Loucy (cell line): ENCODE data around the gene COMMD1.

ENCODE experiments used
- CTCF ChIP-seq: fragments of 200-600 bp; sonication (generic); conservative IDR thresholded peaks from 2 replicates; pipeline ENCODE4 v1.5.1; 2014; ENCODE audit warnings: mild to moderate bottlenecking, antibody characterized with exemption, low read length
- EZH2phosphoT487 ChIP-seq: fragments of 200-600 bp; IDR thresholded peaks from 2 replicates; pipeline ENCODE4 v1.6.1; 2018; ENCODE audit warnings: antibody characterized with exemption, mild to moderate bottlenecking, moderate library complexity, borderline replicate concordance

DNA sequence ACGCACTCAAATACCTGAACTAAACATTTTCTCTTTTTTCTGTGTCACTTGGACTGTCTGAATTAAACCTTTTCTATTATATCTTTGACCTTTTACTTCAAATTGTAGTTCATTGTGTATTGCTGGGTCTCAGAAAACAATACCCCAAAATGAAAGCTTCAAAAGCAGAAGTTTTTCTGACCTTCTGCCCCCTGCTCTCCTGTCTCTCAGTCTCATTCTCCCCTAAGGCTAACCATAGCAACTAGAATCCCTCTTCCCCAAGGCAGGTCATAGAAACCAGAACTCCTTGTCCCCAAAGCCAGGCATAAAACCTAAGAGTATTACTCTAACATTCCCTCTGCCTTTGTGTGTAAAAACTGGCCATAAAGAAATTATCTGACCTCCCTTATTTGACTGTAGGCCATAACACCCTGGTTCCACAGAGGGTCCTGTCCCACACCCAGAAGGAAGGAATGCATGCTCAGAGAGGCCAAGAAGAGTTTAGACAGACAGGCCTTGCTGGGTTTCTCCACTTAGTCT lies 197.0 kb downstream of the COMMD1 start:
- TF ChIP-seq CTCF (no peak), EZH2phosphoT487 (no peak)
